GM06990 (cell line): Measurements from ENCODE around the gene EVI5.
"Not testable (repeated sequence)": the region's sequence is repeated elsewhere in the genome, so short reads cannot be mapped to it uniquely, and the experiment has no call there.

Experiments
- DNase-seq: peaks from one replicate; pipeline ENCODE4 v3.0.0-alpha.2; 2011; ENCODE audit not compliant: insufficient read length; ENCODE audit errors: extremely low read depth
- H3K27me3 ChIP-seq: replicated peaks from 2 replicates; pipeline ENCODE4 v1.6.0; 2011; ENCODE audit warnings: low read length; ENCODE audit not compliant: control insufficient read depth, insufficient read depth
- H3K36me3 ChIP-seq: 2 replicates; pipeline ENCODE4 v1.5.1; 2011; ENCODE audit warnings: low read length; ENCODE audit not compliant: control insufficient read depth, insufficient read depth
- H3K4me3 ChIP-seq: replicated peaks from 2 replicates; pipeline ENCODE4 v1.5.1; 2011; ENCODE audit warnings: low read depth, mild to moderate bottlenecking, control low read depth, low read length
- CTCF ChIP-seq: IDR thresholded peaks from 2 replicates; pipeline ENCODE4 v1.5.1; 2011; ENCODE audit warnings: low read length, control low read depth, mild to moderate bottlenecking, inconsistent platforms; ENCODE audit not compliant: insufficient read depth, poor library complexity, severe bottlenecking

EVI5 gene

GRCh38 chr1:92754000-92754718 is 30.7 kb downstream of the EVI5 start:
- no peak for DNase-seq
- TF ChIP-seq CTCF: no peak
- no peaks in the 10 kb centered on the region for H3K36me3 ChIP-seq
- no peak overlapping the region for H3K4me3 ChIP-seq
- H3K27me3 ChIP-seq: no peaks in the 10 kb centered on the region

- Histone ChIP-seq H3K27me3 (no peaks in the 10 kb centered on the region), H3K36me3 (no peaks in the 10 kb centered on the region), H3K4me3 (no peak overlapping the region)
- TF ChIP-seq CTCF: no peak
- no peak for DNase-seq
Observed at GRCh38 chr1:92752719-92753118, 32.2 kb downstream of the EVI5 start.

GRCh38 chr1:92749024-92749634 is 35.8 kb downstream of the EVI5 start:
- peak; percentile 80 for TF ChIP-seq CTCF
- Histone ChIP-seq H3K27me3 (no peaks in the 10 kb centered on the region), H3K4me3 (no peak overlapping the region), H3K36me3 (no peaks in the 10 kb centered on the region)
- peak; percentile 14 for DNase-seq

GRCh38 chr1:92748138-92748537 is 36.8 kb downstream of the EVI5 start:
- H3K27me3 ChIP-seq: no peaks in the 10 kb centered on the region
- H3K36me3 ChIP-seq: no peaks in the 10 kb centered on the region
- no peak overlapping the region for H3K4me3 ChIP-seq
- no peak for DNase-seq
- no peak for TF ChIP-seq CTCF

- Histone ChIP-seq H3K4me3 (no peak overlapping the region), H3K27me3 (no peaks in the 10 kb centered on the region), H3K36me3 (no peaks in the 10 kb centered on the region)
- TF ChIP-seq CTCF: no peak
- no peak for DNase-seq
Observed at GRCh38 chr1:92747735-92748134, 37.2 kb downstream of the EVI5 start.

- H3K27me3 ChIP-seq, H3K36me3 ChIP-seq, DNase-seq, H3K4me3 ChIP-seq: not testable (repeated sequence)
Observed at GRCh38 chr1:92746255-92746654, 38.7 kb downstream of the EVI5 start.
